ENCODE data around the gene KRTAP3-2.
"Not testable (repeated sequence)": the region's sequence is repeated elsewhere in the genome, so short reads cannot be mapped to it uniquely, and the experiment has no call there.

The KRTAP3-2 gene

DNA sequence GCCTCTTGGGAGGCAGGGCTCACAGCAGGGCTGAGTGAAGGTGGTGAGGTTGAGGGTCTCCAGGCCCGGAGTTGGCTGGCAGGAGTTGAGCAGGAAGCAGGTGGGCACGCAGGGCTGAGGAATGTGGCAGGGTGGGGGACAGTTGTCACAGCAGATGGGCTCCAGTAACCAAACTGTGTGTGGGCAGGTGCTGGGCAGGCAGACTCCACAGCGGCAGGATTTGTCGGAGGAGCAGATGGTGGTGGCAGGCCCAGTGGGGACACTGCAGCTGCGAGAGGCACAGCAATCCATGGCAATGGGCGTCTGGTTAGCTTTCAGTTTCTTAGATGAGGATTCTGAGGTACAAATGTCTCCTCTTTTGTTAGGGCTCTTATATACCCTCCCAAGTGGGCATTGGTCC is at the start of gene KRTAP3-2:
TSS of gene KRTAP3-2 (minus strand) at position 344 of the 400 bp plus-strand sequence. CDS start at position 291, 53 bp downstream.
- not testable (repeated sequence) for H3K4me1 ChIP-seq (ENCODE audit: control insufficient read depth, insufficient read depth, low read length); H3K4me3 ChIP-seq (ENCODE audit: low read depth, low read length); H3K36me3 ChIP-seq (ENCODE audit: control insufficient read depth, insufficient read depth, low read length); H3K27me3 ChIP-seq (ENCODE audit: control insufficient read depth, insufficient read depth, low read length); H3K9me3 ChIP-seq (ENCODE audit: control insufficient read depth, insufficient read depth, low read length); H3K9ac ChIP-seq (ENCODE audit: low read depth, low read length)

DNA sequence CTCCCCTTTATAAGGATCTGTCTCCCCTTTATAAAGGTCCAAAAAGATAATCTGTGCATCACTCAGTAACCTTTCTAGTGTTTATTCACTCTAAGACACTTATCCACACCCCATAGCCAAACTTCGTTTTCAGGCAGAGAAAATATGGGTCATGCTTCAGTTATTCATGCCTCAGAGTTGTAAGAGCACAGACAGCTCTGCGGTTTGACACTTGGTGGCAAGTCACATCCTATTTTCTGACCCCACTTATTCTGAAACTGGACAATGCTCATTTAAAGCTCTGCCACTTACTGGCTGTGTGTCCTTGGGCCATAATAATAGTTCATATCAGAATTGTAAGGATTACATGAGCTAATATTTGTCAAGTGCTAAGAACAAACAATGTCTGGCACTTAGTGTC is 49.4 kb upstream of the KRTAP3-2 start:
- H3K27me3 ChIP-seq (ENCODE audit: control insufficient read depth, insufficient read depth, low read length), result no peaks in the 10 kb centered on the region
- H3K4me1 ChIP-seq (ENCODE audit: control insufficient read depth, insufficient read depth, low read length), result no peaks in the 10 kb centered on the region
- H3K36me3 ChIP-seq (ENCODE audit: control insufficient read depth, insufficient read depth, low read length), result no peaks in the 10 kb centered on the region
- no peak overlapping the region for H3K4me3 ChIP-seq (ENCODE audit: low read depth, low read length)
- no peak overlapping the region for H3K9ac ChIP-seq (ENCODE audit: low read depth, low read length)
- no peaks in the 10 kb centered on the region for H3K9me3 ChIP-seq (ENCODE audit: control insufficient read depth, insufficient read depth, low read length)

DNA sequence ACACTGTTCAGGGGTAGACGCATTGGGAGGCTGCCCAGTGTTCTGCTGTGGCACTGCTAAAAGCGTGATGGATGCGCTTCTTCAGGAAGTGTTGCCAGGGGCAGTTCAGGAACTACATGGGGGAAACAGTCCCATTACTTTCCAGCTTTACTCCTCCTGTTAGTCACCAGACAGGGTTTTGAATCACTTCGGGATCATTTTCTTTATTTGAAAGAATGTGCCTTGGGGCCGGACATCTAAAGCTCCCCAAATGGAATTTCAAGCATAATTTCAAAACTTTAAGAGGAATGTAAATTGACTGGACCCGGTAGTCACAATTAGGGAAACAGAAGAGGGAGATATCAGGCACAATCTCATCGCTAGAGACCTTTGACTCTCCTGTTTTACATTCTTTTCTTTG is 48.7 kb upstream of the KRTAP3-2 start:
- Histone ChIP-seq H3K9me3 (ENCODE audit: control insufficient read depth, insufficient read depth, low read length) (no peaks in the 10 kb centered on the region), H3K4me1 (ENCODE audit: control insufficient read depth, insufficient read depth, low read length) (no peaks in the 10 kb centered on the region), H3K27me3 (ENCODE audit: control insufficient read depth, insufficient read depth, low read length) (no peaks in the 10 kb centered on the region), H3K4me3 (ENCODE audit: low read depth, low read length) (no peak overlapping the region), H3K36me3 (ENCODE audit: control insufficient read depth, insufficient read depth, low read length) (no peaks in the 10 kb centered on the region), H3K9ac (ENCODE audit: low read depth, low read length) (no peak overlapping the region)

DNA sequence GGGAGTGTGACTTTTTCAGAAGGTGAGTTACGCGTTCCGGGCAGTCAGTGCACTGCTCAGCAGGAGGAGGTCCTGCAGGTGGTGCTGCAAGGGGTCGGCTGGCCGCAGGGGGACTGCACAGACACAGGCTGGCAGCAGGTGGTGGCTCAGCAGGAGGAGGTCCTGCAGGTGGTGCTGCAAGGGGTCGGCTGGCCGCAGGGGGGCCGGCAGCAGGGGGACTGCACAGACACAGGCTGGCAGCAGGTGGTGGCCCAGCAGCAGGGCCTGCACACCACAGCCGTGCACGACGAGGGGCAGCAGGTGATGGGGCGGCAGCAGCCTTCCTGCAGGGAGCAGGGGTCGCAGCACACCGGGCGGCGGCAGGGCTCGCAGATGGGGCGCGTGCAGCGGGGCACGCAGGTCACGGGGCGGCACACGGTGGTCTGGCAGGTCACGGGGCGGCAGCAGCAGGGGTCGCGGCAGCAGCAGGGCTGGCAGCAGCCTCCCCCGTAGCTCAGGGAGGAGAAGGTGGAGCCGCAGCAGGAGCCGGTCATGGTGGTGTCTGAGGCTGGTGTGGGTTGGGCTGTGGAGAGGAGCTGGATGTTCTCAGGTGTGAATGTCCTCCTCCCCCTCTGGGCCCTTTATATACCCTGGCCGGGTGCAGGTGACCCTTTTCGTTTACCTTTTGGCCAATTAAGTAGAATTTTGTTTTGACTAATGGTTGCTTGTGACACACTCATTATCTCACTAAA is 47.2 kb upstream of the KRTAP3-2 start, which contains the start of gene KRTAP2-1:
TSS of gene KRTAP2-1 (minus strand) at position 582 of the 731 bp plus-strand sequence. CDS start at position 533, 49 bp downstream.
- H3K4me3 ChIP-seq (ENCODE audit: low read depth, low read length); H3K27me3 ChIP-seq (ENCODE audit: control insufficient read depth, insufficient read depth, low read length); H3K9me3 ChIP-seq (ENCODE audit: control insufficient read depth, insufficient read depth, low read length); H3K4me1 ChIP-seq (ENCODE audit: control insufficient read depth, insufficient read depth, low read length); H3K36me3 ChIP-seq (ENCODE audit: control insufficient read depth, insufficient read depth, low read length); H3K9ac ChIP-seq (ENCODE audit: low read depth, low read length): not testable (repeated sequence)

DNA sequence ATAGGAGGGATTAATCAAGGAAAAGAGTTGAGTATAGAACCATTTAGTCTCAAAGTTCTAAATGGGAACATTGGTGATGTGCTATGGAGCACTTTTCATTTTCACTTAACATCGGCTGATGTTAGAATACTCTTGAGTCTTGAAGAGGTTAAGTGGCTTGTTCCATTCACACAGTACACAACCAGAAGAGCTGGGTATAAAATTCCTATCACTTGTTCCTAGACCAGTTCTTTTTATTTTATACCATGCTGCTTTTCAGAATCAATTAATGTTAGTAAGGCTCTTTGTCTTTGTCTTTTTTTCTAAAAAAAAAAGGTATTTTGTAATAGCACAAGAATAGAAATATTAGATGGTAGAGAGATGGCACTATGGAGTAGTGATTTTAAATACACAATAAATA is 43.2 kb upstream of the KRTAP3-2 start:
- no peaks in the 10 kb centered on the region for H3K36me3 ChIP-seq (ENCODE audit: control insufficient read depth, insufficient read depth, low read length)
- no peaks in the 10 kb centered on the region for H3K27me3 ChIP-seq (ENCODE audit: control insufficient read depth, insufficient read depth, low read length)
- H3K9ac ChIP-seq (ENCODE audit: low read depth, low read length), result no peak overlapping the region
- H3K4me3 ChIP-seq (ENCODE audit: low read depth, low read length), result no peak overlapping the region
- peaks cover 11% of the 10 kb centered on the region for H3K4me1 ChIP-seq (ENCODE audit: control insufficient read depth, insufficient read depth, low read length)
- no peaks in the 10 kb centered on the region for H3K9me3 ChIP-seq (ENCODE audit: control insufficient read depth, insufficient read depth, low read length)

DNA sequence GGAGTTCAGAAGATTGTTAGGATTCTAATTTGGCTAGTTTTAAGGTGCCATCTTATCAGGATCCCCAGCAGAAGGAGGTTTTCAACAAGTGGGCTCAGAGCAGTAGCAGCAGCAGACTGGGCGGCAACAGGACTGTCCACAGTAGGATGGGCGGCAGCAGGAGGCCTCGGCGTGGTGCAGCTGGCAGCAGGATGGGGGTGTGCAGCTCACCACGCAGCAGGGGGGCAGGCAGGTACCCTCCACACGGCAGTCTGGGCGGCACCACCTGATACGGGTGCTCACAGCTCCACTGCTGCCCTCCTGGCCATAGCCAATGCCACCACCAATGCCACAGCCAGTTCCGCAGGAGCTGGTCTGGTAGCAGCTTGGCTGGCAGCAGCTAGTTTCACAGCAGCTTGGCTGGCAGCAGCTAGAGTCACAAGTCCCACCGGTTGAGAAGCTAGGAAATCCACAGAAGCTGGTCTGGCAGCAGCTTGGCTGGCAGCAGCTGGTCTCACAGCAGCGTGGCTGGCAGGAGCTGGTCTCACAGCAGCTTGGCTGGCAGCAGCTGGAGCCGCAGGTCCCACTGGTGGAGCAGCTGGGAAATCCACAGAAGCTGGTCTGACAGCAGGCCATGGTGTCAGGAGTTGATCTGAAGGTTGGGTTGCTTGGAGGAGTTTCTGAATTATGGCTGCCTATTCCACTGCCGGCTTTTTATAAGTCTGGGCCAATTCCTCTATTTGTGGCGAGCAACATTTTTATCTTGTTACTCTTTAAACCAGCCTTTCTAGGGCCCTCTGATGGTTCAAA is 41.3 kb upstream of the KRTAP3-2 start, which contains the start of gene KRTAP1-1:
TSS of gene KRTAP1-1 (minus strand) at position 668 of the 789 bp plus-strand sequence. CDS start at position 615, 53 bp downstream.
- H3K4me1 ChIP-seq (ENCODE audit: control insufficient read depth, insufficient read depth, low read length), result peaks cover 11% of the 10 kb centered on the region
- not testable (repeated sequence) for H3K27me3 ChIP-seq (ENCODE audit: control insufficient read depth, insufficient read depth, low read length); H3K36me3 ChIP-seq (ENCODE audit: control insufficient read depth, insufficient read depth, low read length)

DNA sequence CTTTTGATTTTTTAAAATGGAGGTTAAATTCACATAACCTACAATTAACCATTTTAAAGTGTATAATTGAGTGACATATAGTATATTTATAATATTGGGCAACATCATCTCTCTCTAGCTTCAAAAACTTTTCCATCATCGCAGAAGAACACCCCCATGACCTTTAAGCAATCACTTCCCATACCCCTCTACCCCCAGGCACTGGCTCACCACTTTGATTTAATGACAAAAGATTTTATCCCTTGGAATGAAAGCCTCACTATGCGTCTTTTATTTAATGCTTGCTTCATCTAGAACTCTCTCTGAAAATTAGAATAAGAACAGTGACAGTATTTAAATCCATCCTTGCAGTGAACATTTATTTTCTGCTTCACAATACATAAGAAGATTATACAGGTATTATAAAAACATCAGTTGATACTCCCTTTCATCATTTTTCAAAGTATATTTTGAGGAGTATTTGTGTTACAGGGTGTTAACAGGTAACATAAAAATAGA is 38.2 kb upstream of the KRTAP3-2 start:
- Histone ChIP-seq H3K9me3 (ENCODE audit: control insufficient read depth, insufficient read depth, low read length) (no peaks in the 10 kb centered on the region), H3K27me3 (ENCODE audit: control insufficient read depth, insufficient read depth, low read length) (no peaks in the 10 kb centered on the region), H3K9ac (ENCODE audit: low read depth, low read length) (no peak overlapping the region), H3K36me3 (ENCODE audit: control insufficient read depth, insufficient read depth, low read length) (no peaks in the 10 kb centered on the region), H3K4me3 (ENCODE audit: low read depth, low read length) (no peak overlapping the region), H3K4me1 (ENCODE audit: control insufficient read depth, insufficient read depth, low read length) (peaks cover 11% of the 10 kb centered on the region)

More for the DNA sequence above, 41.3 kb upstream of the KRTAP3-2 start, which contains the start of gene KRTAP1-1:
- not testable (repeated sequence) for H3K9me3 ChIP-seq (ENCODE audit: control insufficient read depth, insufficient read depth, low read length); H3K4me3 ChIP-seq (ENCODE audit: low read depth, low read length); H3K9ac ChIP-seq (ENCODE audit: low read depth, low read length)

DNA sequence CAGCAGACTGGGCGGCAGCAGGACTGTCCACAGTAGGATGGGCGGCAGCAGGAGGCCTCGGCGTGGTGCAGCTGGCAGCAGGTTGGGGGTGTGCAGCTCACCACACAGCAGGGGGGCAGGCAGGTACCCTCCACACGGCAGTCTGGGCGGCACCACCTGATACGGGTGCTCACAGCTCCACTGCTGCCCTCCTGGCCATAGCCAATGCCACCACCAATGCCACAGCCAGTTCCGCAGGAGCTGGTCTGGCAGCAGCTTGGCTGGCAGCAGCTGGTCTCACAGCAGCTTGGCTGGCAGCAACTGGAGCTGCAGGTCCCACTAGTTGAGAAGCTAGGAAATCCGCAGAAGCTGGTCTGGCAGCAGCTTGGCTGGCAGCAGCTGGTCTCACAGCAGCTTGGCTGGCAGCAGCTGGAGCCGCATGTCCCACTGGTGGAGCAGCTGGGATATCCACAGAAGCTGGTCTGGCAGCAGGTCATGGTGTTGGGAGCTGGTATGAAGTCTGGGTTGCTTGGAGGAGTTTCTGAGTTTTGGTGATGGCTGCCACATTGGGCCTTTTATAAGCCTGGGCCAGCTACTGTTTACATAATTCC is 34.7 kb upstream of the KRTAP3-2 start, which contains the start of gene KRTAP1-3:
TSS of gene KRTAP1-3 (minus strand) at position 529 of the 590 bp plus-strand sequence. CDS start at position 476, 53 bp downstream.
- not testable (repeated sequence) for H3K9ac ChIP-seq (ENCODE audit: low read depth, low read length); H3K4me3 ChIP-seq (ENCODE audit: low read depth, low read length); H3K9me3 ChIP-seq (ENCODE audit: control insufficient read depth, insufficient read depth, low read length); H3K27me3 ChIP-seq (ENCODE audit: control insufficient read depth, insufficient read depth, low read length); H3K36me3 ChIP-seq (ENCODE audit: control insufficient read depth, insufficient read depth, low read length)
- H3K4me1 ChIP-seq (ENCODE audit: control insufficient read depth, insufficient read depth, low read length), result peaks cover 10% of the 10 kb centered on the region

DNA sequence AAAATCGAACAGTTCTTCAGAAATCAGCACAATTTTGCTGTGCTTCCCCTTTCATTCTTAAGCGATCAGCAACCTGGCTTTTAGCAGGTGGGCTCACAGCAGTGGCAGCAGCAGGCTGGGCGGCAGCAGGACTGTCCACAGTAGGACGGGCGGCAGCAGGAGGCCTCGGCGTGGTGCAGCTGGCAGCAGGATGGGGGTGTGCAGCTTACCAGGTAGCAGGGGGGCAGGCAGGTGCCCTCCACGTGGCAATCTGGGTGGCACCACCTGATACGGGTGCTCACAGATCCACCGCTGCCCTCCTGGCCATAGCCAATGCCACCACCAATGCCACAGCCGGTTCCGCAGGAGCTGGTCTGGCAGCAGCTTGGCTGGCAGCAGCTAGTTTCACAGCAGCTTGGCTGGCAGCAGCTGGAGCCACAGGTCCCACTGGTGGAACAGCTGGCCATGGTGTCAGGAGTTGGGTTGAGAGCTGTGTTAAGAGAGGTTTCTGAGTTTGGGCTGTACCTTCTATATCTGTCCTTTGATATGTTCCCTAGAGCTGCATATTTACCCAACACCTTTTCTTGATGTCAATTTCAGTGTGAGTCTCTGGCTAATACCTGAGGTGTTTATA is 30.0 kb upstream of the KRTAP3-2 start, which contains the start of gene KRTAP1-4:
TSS of gene KRTAP1-4 (minus strand) at position 563 of the 613 bp plus-strand sequence. CDS start at position 446, 117 bp downstream.
- no peaks in the 10 kb centered on the region for H3K9me3 ChIP-seq (ENCODE audit: control insufficient read depth, insufficient read depth, low read length)
- H3K9ac ChIP-seq (ENCODE audit: low read depth, low read length), result no peak within 1 kb of the TSS
- no peak within 1 kb of the TSS for H3K4me3 ChIP-seq (ENCODE audit: low read depth, low read length)
- H3K4me1 ChIP-seq (ENCODE audit: control insufficient read depth, insufficient read depth, low read length), result no peaks in the 10 kb centered on the region
- H3K27me3 ChIP-seq (ENCODE audit: control insufficient read depth, insufficient read depth, low read length), result no peaks in the 10 kb centered on the region
- no peaks in the 10 kb centered on the region for H3K36me3 ChIP-seq (ENCODE audit: control insufficient read depth, insufficient read depth, low read length)

DNA sequence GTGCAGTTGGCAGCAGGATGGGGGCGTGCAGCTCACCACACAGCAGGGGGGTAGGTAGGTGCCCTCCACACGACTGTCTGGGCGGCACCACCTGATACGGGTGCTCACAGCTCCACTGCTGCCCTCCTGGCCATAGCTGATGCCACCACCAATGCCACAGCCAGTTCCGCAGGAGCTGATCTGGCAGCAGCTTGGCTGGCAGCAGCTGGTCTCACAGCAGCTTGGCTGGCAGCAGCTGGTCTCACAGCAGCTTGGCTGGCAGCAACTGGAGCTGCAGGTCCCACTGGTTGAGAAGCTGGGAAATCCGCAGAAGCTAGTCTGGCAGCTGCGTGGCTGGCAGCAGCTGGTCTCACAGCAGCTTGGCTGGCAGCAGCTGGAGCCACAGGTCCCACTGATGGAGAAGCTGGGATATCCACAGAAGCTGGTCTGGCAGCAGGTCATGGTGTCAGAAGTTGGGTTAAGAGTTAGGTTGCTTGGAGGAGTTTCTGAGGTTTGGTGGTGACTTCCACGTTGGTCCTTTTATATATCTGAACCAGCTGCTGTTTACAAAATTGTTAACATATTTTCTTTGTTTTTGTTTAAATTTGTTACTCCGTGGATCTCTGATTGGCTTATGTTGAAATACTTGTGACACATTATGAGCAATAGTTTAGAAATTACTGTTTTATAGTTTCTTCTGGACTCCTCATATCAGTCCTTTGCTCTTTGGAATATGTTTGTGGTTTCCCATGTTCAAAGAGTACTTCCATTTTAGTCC is 27.2 kb upstream of the KRTAP3-2 start, which contains the start of gene KRTAP1-5:
TSS of gene KRTAP1-5 (minus strand) at position 494 of the 757 bp plus-strand sequence. CDS start at position 441, 53 bp downstream.
- Histone ChIP-seq H3K4me1 (ENCODE audit: control insufficient read depth, insufficient read depth, low read length) (no peaks in the 10 kb centered on the region), H3K36me3 (ENCODE audit: control insufficient read depth, insufficient read depth, low read length) (no peaks in the 10 kb centered on the region), H3K9me3 (ENCODE audit: control insufficient read depth, insufficient read depth, low read length) (no peaks in the 10 kb centered on the region), H3K9ac (ENCODE audit: low read depth, low read length) (no peak within 1 kb of the TSS), H3K4me3 (ENCODE audit: low read depth, low read length) (no peak within 1 kb of the TSS), H3K27me3 (ENCODE audit: control insufficient read depth, insufficient read depth, low read length) (no peaks in the 10 kb centered on the region)
